ENCODE data around the gene RB1. TPM values are rescaled to one million over a fixed set of nuclear protein-coding genes. Genes with fewer than 3 reads are reported as not detected.
A peak's percentile ranks its signal among the peaks of the same experiment; 100 is the strongest.

Gene RB1
- total RNA-seq, 4 donors from 2014 or later: 23.0 to 62.6 (median 42.4) TPM

DNA sequence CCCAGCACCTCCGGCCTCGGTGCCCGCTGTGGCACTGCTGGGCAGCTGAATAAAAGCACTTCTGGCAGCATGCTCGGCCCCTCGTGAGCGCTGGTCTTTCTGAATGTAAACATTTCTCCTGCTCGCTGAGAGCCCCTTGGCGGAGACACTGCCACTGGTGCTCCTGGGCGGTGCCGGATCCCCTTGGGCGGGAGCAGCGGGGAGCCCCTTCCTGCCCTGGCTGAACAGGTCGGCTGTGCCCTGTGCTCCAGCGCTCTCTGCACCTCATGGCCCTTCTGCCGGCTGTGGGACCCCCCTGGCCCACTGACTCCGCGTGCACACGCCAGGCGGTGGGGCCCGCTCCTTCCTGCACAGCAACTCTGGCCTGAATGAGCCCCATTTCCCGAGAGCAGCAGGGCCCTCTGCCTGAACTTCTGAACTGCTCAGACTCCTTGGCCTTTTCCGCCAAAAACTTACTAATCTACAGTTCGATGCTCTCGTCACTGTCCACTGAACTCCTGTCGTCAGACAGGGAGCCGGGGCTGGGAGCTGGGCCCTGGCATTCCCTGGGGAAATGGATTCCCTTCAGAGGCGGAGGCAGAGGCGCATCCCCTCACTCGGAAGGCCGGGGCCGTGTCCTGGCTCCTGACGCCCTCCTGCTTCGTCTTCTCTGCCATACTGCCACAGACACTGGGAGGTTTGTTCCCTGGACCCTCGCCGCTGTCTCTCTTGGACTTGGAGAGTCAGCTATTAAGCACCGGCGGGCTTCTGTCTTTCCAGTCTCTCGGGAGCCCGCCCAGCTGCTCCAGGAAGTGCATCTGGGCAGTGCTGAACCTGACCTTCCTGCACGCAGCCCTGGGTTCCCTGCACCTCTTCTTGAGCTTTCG is 14.2 kb downstream of the RB1 start:
- Histone ChIP-seq H3K9me3 (peaks cover 0 to 37% (median 3%) of the 10 kb centered on the region in 3 donors), H3K4me3 (peak overlapping the region in 3 of 4 donors; percentile 32 to 46 (median 35)), H3K4me1 (peaks cover 0 to 7% (median 3%) of the 10 kb centered on the region in 3 donors), H3K36me3 (peaks cover 3 to 53% (median 5%) of the 10 kb centered on the region in 3 donors), H3K27ac (peak overlapping the region in 2 of 4 donors; percentile 55 to 68), H3K27me3 (no peaks in the 10 kb centered on the region)
- intact Hi-C loops (cut with DNase I): no loop called here
- DNase-seq: no peak
- TF ChIP-seq, protein P1, sequence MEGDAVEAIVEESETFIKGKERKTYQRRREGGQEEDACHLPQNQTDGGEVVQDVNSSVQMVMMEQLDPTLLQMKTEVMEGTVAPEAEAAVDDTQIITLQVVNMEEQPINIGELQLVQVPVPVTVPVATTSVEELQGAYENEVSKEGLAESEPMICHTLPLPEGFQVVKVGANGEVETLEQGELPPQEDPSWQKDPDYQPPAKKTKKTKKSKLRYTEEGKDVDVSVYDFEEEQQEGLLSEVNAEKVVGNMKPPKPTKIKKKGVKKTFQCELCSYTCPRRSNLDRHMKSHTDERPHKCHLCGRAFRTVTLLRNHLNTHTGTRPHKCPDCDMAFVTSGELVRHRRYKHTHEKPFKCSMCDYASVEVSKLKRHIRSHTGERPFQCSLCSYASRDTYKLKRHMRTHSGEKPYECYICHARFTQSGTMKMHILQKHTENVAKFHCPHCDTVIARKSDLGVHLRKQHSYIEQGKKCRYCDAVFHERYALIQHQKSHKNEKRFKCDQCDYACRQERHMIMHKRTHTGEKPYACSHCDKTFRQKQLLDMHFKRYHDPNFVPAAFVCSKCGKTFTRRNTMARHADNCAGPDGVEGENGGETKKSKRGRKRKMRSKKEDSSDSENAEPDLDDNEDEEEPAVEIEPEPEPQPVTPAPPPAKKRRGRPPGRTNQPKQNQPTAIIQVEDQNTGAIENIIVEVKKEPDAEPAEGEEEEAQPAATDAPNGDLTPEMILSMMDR (IDR thresholded peaks at IDR 0.05): no peak
- TF ChIP-seq POLR2A (IDR thresholded peaks at IDR 0.05): no peak
- 80 to 84% methylated on average over 15 to 18 of the region's 41 CpGs for WGBS, 2 donors

DNA sequence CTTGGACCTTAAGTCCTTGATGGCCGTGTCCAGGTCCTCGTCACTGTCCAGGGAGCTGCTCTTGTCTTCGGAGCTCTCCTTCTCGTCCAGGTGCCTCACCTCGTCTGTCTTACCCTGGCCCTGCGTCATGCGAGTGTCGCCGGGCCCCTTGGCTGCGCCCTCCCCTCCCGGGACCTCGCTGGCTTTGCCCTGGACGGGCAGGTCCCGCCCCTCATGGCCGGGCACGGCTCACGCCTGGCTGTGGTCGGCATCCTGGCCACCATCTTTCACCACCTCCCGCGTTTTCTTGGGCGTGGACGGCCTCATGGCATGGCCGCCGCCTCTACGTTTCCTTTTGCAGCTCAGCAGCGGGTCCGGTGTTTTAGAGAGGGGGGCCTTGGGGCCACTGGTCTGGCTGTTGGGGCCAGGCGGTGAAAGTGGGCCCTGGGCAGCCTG is 14.8 kb downstream of the RB1 start:
- intact Hi-C loops (cut with DNase I): no loop called here
- H3K4me1 ChIP-seq: peaks cover 0 to 7% (median 3%) of the 10 kb centered on the region in 3 donors
- peak overlapping the region in 3 of 4 donors; percentile 32 to 46 (median 35) for H3K4me3 ChIP-seq
- H3K36me3 ChIP-seq: peaks cover 3 to 53% (median 5%) of the 10 kb centered on the region in 3 donors
- H3K27ac ChIP-seq: no peak overlapping the region
- H3K9me3 ChIP-seq: peaks cover 0 to 38% (median 3%) of the 10 kb centered on the region in 3 donors
- TF ChIP-seq, protein P1 (IDR thresholded peaks at IDR 0.05): no peak
- no peak for DNase-seq
- WGBS, 2 donors: 88 to 98% methylated on average over 15 to 23 of the region's 28 CpGs
- no peaks in the 10 kb centered on the region for H3K27me3 ChIP-seq

DNA sequence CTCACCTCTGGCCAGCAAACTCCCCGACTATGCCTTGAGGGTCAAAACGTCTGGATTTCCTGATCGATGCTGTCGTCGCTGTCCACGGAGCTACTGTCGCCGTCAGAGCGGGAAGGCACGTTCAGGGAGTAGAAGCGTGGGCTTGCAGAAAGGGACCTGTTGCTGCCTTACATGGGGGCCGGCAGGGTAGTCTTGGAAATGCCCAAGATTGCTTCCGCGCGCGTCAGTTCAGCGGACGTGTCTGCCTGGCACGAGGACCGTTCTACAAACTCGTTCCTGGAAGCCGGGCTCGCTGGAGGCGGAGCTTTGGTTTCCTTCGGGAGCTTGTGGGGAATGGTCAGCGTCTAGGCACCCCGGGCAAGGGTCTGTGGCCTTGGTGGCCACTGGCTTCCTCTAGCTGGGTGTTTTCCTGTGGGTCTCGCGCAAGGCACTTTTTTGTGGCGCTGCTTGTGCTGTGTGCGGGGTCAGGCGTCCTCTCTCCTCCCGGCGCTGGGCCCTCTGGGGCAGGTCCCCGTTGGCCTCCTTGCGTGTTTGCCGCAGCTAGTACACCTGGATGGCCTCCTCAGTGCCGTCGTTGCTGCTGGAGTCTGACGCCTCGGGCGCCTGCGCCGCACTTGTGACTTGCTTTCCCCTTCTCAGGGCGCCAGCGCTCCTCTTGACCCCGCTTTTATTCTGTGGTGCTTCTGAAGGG is 15.4 kb downstream of the RB1 start:
- intact Hi-C loops (cut with DNase I): no loop called here
- 81 to 94% methylated on average over 29 to 47 of the region's 47 CpGs for WGBS, 2 donors
- peaks cover 0 to 7% (median 3%) of the 10 kb centered on the region in 3 donors for H3K4me1 ChIP-seq
- H3K27me3 ChIP-seq: no peaks in the 10 kb centered on the region
- H3K27ac ChIP-seq: no peak overlapping the region
- peak overlapping the region in 3 of 4 donors; percentile 32 to 46 (median 35) for H3K4me3 ChIP-seq
- DNase-seq: no peak
- peaks cover 0 to 38% (median 3%) of the 10 kb centered on the region in 3 donors for H3K9me3 ChIP-seq
- TF ChIP-seq, protein P1 (IDR thresholded peaks at IDR 0.05): no peak
- TF ChIP-seq POLR2A (IDR thresholded peaks at IDR 0.05): no peak
- peaks cover 3 to 53% (median 5%) of the 10 kb centered on the region in 3 donors for H3K36me3 ChIP-seq

DNA sequence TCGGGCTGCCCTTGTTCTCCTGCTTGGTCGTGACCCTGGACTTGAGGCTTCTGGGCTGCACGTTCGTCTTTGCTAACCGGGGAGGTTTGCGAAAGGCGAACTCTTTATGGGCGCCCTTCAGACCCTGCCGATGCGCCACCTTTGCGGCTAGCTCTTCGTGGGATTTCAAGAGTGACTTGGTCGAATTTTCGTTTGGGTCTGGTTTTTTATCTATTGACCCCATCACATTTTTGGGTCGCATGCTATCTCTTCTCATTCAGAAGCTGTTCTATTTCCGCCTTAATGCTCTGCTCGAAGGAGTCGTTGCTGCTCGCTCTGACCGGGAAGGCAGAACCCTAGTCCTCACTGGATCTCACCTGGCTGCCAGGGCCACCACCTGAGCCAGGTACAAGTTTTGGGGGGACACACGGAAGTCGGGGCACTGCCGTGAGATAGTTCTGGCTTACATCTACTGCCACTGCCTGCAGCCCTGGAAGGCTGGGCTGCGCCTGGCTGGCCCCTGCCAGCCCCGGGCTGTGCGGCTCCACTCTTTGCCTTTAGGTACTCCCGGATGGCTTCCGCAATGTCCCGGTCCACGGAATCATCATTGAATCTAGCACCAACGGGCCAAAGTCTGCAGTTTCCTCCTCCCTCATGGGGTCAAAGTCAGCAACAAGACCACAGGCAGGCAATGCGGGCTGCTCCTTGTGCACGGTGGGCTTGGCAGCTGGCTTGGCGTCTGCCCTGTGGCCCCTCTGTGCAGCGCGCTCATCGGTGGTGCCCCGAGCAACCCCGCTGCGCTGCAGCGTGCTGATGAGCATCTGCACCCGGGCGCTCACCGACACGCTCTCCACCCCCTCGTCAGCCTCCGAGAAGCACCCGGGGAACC is 16.2 kb downstream of the RB1 start:
- no peak overlapping the region for H3K27ac ChIP-seq
- peaks cover 3 to 53% (median 5%) of the 10 kb centered on the region in 3 donors for H3K36me3 ChIP-seq
- WGBS, 2 donors: 68 to 84% methylated on average over 17 to 18 of the region's 48 CpGs
- H3K9me3 ChIP-seq: peaks cover 0 to 38% (median 3%) of the 10 kb centered on the region in 3 donors
- intact Hi-C loops (cut with DNase I): no loop called here
- H3K27me3 ChIP-seq: no peaks in the 10 kb centered on the region
- TF ChIP-seq, protein P1 (IDR thresholded peaks at IDR 0.05): no peak
- TF ChIP-seq POLR2A (IDR thresholded peaks at IDR 0.05): no peak
- no peak for DNase-seq
- peak overlapping the region in 3 of 4 donors; percentile 32 to 46 (median 35) for H3K4me3 ChIP-seq
- H3K4me1 ChIP-seq: peaks cover 0 to 7% (median 3%) of the 10 kb centered on the region in 3 donors

Measured in esophagus squamous epithelium (tissue), 5 donors.